ENCODE data around the gene SMAD5.

The SMAD5 gene

DNA sequence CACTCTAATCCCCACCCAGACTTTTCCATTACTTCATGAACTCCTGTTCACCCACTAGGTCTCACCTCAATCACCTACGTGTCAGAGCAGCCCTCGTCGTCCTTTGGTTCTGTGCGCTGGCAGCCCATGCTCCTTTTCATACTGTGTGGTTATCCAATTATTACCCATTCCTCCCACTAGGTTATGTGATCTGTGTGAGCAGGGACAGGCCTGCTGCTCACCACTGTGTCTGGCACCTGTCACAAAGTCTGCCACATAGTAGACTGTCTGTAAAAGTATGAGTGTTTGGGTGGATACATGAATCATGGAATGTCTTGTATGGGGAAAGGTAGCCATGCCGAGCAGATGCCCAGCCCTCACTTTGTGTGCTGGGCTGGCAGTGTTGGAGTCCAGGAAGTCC, 12.1 kb upstream of the SMAD5 start:
- Histone ChIP-seq H3K9me3 (no peaks in the 10 kb centered on the region), H3K36me3 (no peaks in the 10 kb centered on the region), H3K4me1 (ENCODE audit: control insufficient read depth in 1 of 2, insufficient read depth in 1 of 2, low read depth in 1 of 2, low read length in 1 of 2) (no peaks in the 10 kb centered on the region), H3K27me3 (peaks cover 59% of the 10 kb centered on the region), H3K4me3 (ENCODE audit: low read depth in 1 of 2, low read length in 1 of 2) (no peak overlapping the region), H3K27ac (no peak overlapping the region)
- TF ChIP-seq CTCF (IDR thresholded peaks at IDR 0.05) = no peak

- H3K27ac ChIP-seq = no peak overlapping the region
- no peaks in the 10 kb centered on the region for H3K4me1 ChIP-seq (ENCODE audit: control insufficient read depth in 1 of 2, insufficient read depth in 1 of 2, low read depth in 1 of 2, low read length in 1 of 2)
- H3K36me3 ChIP-seq = no peaks in the 10 kb centered on the region
- H3K9me3 ChIP-seq = no peaks in the 10 kb centered on the region
- TF ChIP-seq CTCF (IDR thresholded peaks at IDR 0.05) = no peak
- no peak overlapping the region for H3K4me3 ChIP-seq (ENCODE audit: low read depth in 1 of 2, low read length in 1 of 2)
- peaks cover 60% of the 10 kb centered on the region for H3K27me3 ChIP-seq
These were observed 9.3 kb upstream of the SMAD5 start for GRCh38 chr5:136123236-136123768.

DNA sequence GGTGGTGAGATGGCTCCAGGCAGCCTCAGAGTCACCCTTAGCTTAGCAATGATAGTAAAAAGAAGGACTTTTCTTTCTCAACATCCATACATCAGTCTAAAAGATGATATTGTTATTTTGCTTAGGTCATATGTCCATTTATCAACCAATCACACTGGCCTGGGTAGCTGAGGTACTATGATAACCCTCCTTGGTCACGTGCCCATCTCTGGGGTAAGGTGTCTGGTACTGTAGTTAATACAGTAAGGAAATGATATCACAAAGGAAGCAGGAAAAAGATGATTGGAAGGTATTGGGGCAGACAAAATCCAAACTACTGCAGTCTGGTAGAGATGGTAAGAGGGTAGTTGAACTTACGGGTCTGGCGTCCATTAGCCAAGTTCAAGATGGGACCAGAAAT, 5.1 kb upstream of the SMAD5 start:
- H3K27ac ChIP-seq = no peak overlapping the region
- H3K4me3 ChIP-seq (ENCODE audit: low read depth in 1 of 2, low read length in 1 of 2) = no peak overlapping the region
- TF ChIP-seq CTCF (IDR thresholded peaks at IDR 0.05) = no peak
- H3K9me3 ChIP-seq = no peaks in the 10 kb centered on the region
- peaks cover 4 to 6% of the 10 kb centered on the region in 2 experiments for H3K4me1 ChIP-seq (ENCODE audit: control insufficient read depth in 1 of 2, insufficient read depth in 1 of 2, low read depth in 1 of 2, low read length in 1 of 2)
- H3K27me3 ChIP-seq = peaks cover 100% of the 10 kb centered on the region
- H3K36me3 ChIP-seq = no peaks in the 10 kb centered on the region

DNA sequence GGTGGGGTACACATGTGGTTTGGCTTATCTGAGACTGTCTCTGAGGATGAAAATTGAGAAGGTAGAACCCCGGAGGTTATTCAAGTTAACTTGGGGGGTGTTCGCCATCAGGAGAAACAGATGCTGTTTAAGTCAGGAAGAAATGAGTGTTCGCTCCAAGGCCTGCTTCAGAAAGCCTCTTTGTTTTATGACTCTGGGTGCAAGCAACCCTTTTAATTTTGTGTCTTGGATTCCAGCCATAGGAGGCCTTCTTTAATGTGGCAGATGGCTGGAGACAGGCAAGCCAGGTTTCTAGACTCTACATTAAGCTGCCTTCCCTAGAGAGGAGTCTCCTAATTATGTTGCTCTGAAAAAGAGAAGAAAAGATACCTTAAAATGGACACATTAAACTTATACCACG, 4.2 kb upstream of the SMAD5 start:
- TF ChIP-seq CTCF (IDR thresholded peaks at IDR 0.05) = no peak
- H3K4me3 ChIP-seq (ENCODE audit: low read depth in 1 of 2, low read length in 1 of 2) = no peak overlapping the region
- peaks cover 8% of the 10 kb centered on the region in 2 experiments for H3K4me1 ChIP-seq (ENCODE audit: control insufficient read depth in 1 of 2, insufficient read depth in 1 of 2, low read depth in 1 of 2, low read length in 1 of 2)
- peaks cover 96% of the 10 kb centered on the region for H3K27me3 ChIP-seq
- no peaks in the 10 kb centered on the region for H3K36me3 ChIP-seq
- no peak overlapping the region for H3K27ac ChIP-seq
- H3K9me3 ChIP-seq = no peaks in the 10 kb centered on the region

GRCh38 chr5:136129445-136129844, 3.2 kb upstream of the SMAD5 start:
- no peak for TF ChIP-seq CTCF (IDR thresholded peaks at IDR 0.05)
- Histone ChIP-seq H3K4me3 (ENCODE audit: low read depth in 1 of 2, low read length in 1 of 2) (no peak overlapping the region), H3K9me3 (no peaks in the 10 kb centered on the region), H3K4me1 (ENCODE audit: control insufficient read depth in 1 of 2, insufficient read depth in 1 of 2, low read depth in 1 of 2, low read length in 1 of 2) (peaks cover 11 to 15% of the 10 kb centered on the region in 2 experiments), H3K27ac (no peak overlapping the region), H3K27me3 (peaks cover 96% of the 10 kb centered on the region), H3K36me3 (no peaks in the 10 kb centered on the region)

GRCh38 chr5:136130581-136130980, 2.1 kb upstream of the SMAD5 start:
- no peaks in the 10 kb centered on the region for H3K36me3 ChIP-seq
- H3K4me1 ChIP-seq (ENCODE audit: control insufficient read depth in 1 of 2, insufficient read depth in 1 of 2, low read depth in 1 of 2, low read length in 1 of 2) = peaks cover 11 to 15% of the 10 kb centered on the region in 2 experiments
- no peak for TF ChIP-seq CTCF (IDR thresholded peaks at IDR 0.05)
- peaks cover 84% of the 10 kb centered on the region for H3K27me3 ChIP-seq
- H3K9me3 ChIP-seq = no peaks in the 10 kb centered on the region
- no peak overlapping the region for H3K4me3 ChIP-seq (ENCODE audit: low read depth in 1 of 2, low read length in 1 of 2)
- H3K27ac ChIP-seq = no peak overlapping the region
